Mucosa of descending colon (tissue), 3 donors: Measurements from ENCODE around the gene VPS39. TPM values are rescaled to one million over a fixed set of nuclear protein-coding genes. Genes with fewer than 3 reads are reported as not detected.
A peak's percentile ranks its signal among the peaks of the same experiment; 100 is the strongest.

Source experiments
- ATAC-seq: fragments of 200-7000 bp; cut with Tn5 transposase; one replicate; pipeline ENCODE4 v1.9.1; 2020; ENCODE audit warnings: mild to moderate bottlenecking, moderate library complexity
- DNase-seq, 3 donors: peaks; one replicate each; pipeline ENCODE4 v3.0.0-alpha.2; 2020
- H3K36me3 ChIP-seq: fragments of 200-600 bp; one replicate; pipeline ENCODE4 v1.8.0; 2021; ENCODE audit warnings: low read depth, mild to moderate bottlenecking
- H3K4me1 ChIP-seq: fragments of 200-600 bp; one replicate; pipeline ENCODE4 v1.8.0; 2021; ENCODE audit warnings: low read depth, mild to moderate bottlenecking
- H3K4me3 ChIP-seq: fragments of 200-600 bp; one replicate; pipeline ENCODE4 v1.8.0; 2021; ENCODE audit warnings: mild to moderate bottlenecking
- H3K9me3 ChIP-seq: fragments of 200-600 bp; one replicate; pipeline ENCODE4 v1.8.0; 2021; ENCODE audit warnings: mild to moderate bottlenecking
- CTCF ChIP-seq: fragments of 200-600 bp; IDR thresholded peaks from one replicate; pipeline ENCODE4 v1.8.0; 2022; ENCODE audit warnings: antibody characterized with exemption, mild to moderate bottlenecking
- intact Hi-C, 2 donors: fragments of 100-400 bp; cut with DNase I in 1 of 2; cut with micrococcal nuclease in 1 of 2; formaldehyde crosslinking; loops; one replicate each; pipeline versions ENCODE4 v1.11.0 to v1.11.1; 2022; cut with DNase I, micrococcal nuclease
- total RNA-seq, 3 donors: library from RNA; stranded (reverse); fragmentation: NEBNext Ultra II Directional in 2 of 3; extraction: Animal tissue kit (Norgen Biotek cat#: 25700) in 2 of 3; gene quantifications; one replicate each; pipeline versions ENCODE4 v1.2.1 to v1.2.4, GENCODE V29; 2021 to 2023
- donor health status: DM: no; HTN: no; CAD: no; lungs with moderate emphysema.
- donor health status: DM: no; HTN: no; CAD: no.
- donor health status: DM: no; HTN: yes; CAD: no.

Gene VPS39
- total RNA-seq, 3 donors from 2014 or later, result 49.6 to 74.3 (median 66.7) TPM

GRCh38 chr15:42133886-42134502, 74.1 kb downstream of the VPS39 start:
- TF ChIP-seq CTCF, result peak; percentile 53
- Histone ChIP-seq H3K4me3 (no peak overlapping the region), H3K36me3 (no peaks in the 10 kb centered on the region), H3K9me3 (peaks cover 24% of the 10 kb centered on the region), H3K4me1 (no peaks in the 10 kb centered on the region)
- intact Hi-C loops, result no loop called here
- peak; percentile 85 for ATAC-seq
- peak in 2 of 3 donors; percentile 77 to 86 for DNase-seq

- H3K36me3 ChIP-seq, result no peaks in the 10 kb centered on the region
- DNase-seq (no peak), ATAC-seq (no peak)
- TF ChIP-seq CTCF, result no peak
- H3K4me1 ChIP-seq, result no peaks in the 10 kb centered on the region
- intact Hi-C loops, result no loop called here
- peaks cover 19% of the 10 kb centered on the region for H3K9me3 ChIP-seq
- H3K4me3 ChIP-seq, result no peak overlapping the region
Observed at GRCh38 chr15:42133356-42133755, 74.7 kb downstream of the VPS39 start.

GRCh38 chr15:42131826-42132806, 76.0 kb downstream of the VPS39 start:
- DNase-seq (no peak), ATAC-seq (peak; percentile 30)
- H3K4me1 ChIP-seq, result no peaks in the 10 kb centered on the region
- H3K9me3 ChIP-seq, result peaks cover 7% of the 10 kb centered on the region
- intact Hi-C loops, result no loop called here
- TF ChIP-seq CTCF, result no peak
- H3K4me3 ChIP-seq, result no peak overlapping the region
- H3K36me3 ChIP-seq, result no peaks in the 10 kb centered on the region

- H3K4me3 ChIP-seq, result no peak overlapping the region
- TF ChIP-seq CTCF, result no peak
- ATAC-seq (no peak), DNase-seq (no peak)
- H3K36me3 ChIP-seq, result no peaks in the 10 kb centered on the region
- H3K4me1 ChIP-seq, result no peaks in the 10 kb centered on the region
- no peaks in the 10 kb centered on the region for H3K9me3 ChIP-seq
- intact Hi-C loops, result no loop called here
Observed at GRCh38 chr15:42131006-42131405, 77.1 kb downstream of the VPS39 start.

- TF ChIP-seq CTCF, result no peak
- Histone ChIP-seq H3K4me3 (no peak overlapping the region), H3K9me3 (no peaks in the 10 kb centered on the region), H3K36me3 (no peaks in the 10 kb centered on the region), H3K4me1 (no peaks in the 10 kb centered on the region)
- DNase-seq (no peak), ATAC-seq (no peak)
- intact Hi-C loops, result no loop called here
Observed at GRCh38 chr15:42130246-42130986, 77.7 kb downstream of the VPS39 start.
